HG03139 (cell line): Measurements from ENCODE around the gene GABRR2.
A peak's percentile ranks its signal among the peaks of the same experiment; 100 is the strongest.

Experiments used
- ATAC-seq: cut with Tn5 transposase; IDR thresholded peaks from one replicate; pipeline ENCODE4 v1.9.1; 2021; ENCODE audit not compliant: unreplicated experiment

The GABRR2 gene

GRCh38 chr6:89315249-89315885 is at the start of gene GABRR2:
Gene GABRR2 (minus strand): TSS chr6:89315299. CDS start chr6:89315165, 134 bp downstream.
- no peak for ATAC-seq

GRCh38 chr6:89364586-89364985 is 49.5 kb upstream of the GABRR2 start:
- ATAC-seq = no peak

DNA sequence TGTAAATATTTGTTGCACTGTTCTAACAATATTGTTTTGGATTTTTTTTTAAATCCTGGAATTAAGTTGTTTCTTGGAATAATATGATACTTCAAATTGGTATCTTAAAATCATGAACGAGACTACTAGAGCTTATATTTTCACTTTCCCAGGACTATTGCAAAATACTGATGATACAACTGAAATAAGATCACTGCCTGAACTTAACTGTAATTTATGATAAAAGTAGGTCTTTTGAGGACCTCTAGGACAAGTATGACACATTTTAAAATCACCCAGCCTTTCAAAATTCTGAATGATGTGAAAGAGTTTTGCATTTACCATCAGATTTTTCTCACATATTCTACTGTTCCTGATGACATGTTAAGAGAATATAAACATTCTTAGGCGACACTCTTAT is 46.1 kb upstream of the GABRR2 start:
- ATAC-seq = no peak

GRCh38 chr6:89360415-89360999 is 45.4 kb upstream of the GABRR2 start:
- ATAC-seq = peak; percentile 37

DNA sequence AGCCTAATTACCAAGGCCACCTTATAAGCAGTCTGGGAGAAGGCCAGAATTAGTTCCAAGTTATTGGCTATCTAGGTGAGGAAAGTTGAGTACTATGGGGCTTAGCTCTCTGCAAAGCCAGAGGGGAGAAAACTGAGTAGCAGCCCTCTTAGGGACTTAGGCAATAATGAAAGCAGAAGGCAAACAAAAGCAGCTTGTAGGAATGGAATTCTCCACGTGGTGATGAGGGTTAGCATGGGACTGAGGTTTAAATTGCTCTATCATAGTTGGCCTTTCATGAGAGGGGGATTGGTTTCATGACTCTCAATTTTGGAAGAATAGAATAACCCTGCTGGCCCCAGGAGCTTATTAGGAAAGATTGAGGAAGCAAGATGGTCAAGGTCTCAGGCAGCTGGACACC is 44.5 kb upstream of the GABRR2 start:
- ATAC-seq = no peak

DNA sequence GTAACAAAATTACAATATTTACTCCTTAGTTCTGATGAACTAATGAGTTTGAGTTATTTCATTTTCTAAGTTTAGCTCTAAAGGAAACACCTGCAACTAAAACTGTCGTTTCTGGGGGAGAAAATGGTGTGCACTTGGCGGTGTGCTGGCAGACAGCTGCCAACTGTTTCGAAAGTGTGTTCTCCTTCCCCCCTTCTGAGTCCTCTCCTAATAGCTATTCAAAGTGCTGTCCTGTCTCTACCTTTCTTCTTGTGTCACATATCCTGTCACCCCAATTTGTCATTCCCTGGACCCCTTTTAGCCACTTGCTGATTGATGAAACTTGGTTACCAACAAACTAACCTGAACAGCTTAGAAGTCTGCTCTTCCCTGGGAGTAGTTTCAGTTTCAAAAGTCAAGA is 42.3 kb upstream of the GABRR2 start:
- peak; percentile 43 for ATAC-seq

GRCh38 chr6:89356642-89357170 is 41.6 kb upstream of the GABRR2 start:
- no peak for ATAC-seq

DNA sequence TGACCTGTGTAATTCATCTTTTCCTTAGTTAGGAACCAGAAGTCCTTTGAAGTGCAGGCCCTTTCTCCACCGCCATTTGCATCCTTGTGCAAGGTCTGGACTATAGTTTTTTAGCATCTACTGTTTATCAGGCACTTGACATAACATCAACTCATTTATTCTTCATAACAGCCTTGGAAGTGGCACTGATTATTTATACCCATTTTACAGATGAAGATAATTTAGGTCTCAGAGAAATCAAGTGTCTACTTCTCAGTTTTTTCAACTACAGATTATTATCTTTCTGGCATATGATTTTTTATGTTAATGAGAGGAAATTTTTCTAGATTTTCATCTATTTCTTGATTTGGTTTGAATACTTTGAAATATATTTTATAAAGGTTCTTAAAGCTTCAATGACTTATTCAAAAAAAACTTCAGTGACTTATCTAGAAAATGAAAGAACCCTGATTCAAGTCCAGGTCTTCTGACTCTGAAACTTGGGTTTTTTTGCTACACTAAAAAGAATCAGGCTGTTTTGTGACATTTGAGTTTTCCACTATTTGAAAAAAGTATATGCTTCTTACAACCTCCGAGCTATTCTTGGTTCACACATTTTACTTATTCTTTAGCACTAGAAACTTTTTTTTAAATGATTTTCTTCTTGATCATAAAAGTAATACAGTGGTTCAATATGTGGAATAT is 40.6 kb upstream of the GABRR2 start:
- no peak for ATAC-seq

GRCh38 chr6:89353702-89354392 is 38.7 kb upstream of the GABRR2 start:
- ATAC-seq = no peak

DNA sequence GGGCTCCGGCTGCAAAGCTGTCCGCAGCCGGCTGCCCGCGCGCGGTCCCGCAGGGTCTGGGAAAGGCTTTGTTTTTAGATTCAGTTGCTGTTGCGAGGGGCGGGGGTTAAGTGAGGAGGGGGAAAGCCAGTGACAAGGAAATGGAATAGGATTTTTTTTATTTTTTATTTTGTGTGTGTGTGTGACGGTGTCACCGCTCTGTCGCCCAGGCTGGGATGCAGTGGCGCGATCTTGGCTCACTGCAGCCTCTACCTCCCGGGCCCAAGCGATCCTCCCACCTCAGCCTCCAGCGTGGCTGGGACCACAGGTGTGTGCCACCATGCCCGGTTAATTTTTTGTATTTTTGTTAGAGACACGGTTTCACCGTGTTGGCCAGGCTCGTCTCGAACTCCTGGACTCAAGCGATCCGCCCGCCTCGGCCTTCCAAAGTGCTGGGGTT is 38.0 kb upstream of the GABRR2 start:
- ATAC-seq = no peak

- ATAC-seq = peak; percentile 42
Observed at GRCh38 chr6:89352278-89353117, 37.4 kb upstream of the GABRR2 start, which contains the start of gene UBE2J1. Gene UBE2J1 (minus strand): TSS chr6:89352722. CDS start chr6:89352569, 153 bp downstream.

DNA sequence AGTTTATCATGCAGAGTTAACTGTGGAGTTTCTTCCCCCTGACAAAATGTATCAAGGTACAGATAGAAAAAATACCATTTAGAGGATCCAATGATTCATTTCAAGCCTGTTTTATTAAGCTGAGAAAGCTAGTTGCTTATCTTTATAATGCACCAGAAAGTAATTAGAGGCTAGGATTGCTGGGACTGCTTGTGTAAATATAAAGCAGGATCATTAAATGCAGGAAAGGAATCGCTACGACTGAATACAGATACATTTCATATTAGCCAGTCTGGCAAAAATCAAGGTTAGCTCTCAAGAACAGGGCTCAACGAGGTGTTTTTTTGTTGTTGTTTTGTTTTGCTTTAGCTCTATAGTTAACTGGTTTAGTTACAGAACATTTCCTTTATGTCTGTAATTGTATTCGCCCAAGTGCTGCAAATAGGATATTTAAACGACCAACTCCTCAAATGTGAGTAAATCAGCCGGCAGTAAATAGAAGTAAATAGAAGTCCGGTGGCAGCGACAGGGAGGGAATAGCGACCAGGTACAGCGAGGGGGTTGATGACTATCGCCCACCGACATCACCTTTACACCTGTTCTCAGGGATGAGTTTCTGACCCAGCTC is 36.7 kb upstream of the GABRR2 start:
- ATAC-seq = no peak

GRCh38 chr6:89350281-89350966 is 35.3 kb upstream of the GABRR2 start:
- ATAC-seq = peak; percentile 38

DNA sequence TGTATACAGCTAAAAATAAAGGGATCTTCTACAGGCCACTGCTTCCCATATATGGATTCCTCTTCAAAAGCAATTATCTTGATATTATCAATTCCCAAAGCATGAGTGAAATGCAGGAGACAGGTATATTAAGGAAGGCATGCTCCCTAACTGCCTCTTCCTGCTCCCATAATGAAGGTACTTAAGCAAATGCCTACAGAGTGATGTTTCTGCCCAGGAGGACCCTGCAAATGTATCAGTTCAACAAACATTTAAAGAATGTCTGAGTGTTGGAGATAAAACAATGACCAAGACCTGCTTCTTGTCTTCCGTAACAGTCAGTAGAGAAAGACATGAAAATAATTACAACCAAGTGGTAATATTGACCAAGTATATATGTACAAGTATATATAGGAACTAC is 33.3 kb upstream of the GABRR2 start:
- ATAC-seq = no peak

GRCh38 chr6:89347825-89348224 is 32.7 kb upstream of the GABRR2 start:
- ATAC-seq = no peak

DNA sequence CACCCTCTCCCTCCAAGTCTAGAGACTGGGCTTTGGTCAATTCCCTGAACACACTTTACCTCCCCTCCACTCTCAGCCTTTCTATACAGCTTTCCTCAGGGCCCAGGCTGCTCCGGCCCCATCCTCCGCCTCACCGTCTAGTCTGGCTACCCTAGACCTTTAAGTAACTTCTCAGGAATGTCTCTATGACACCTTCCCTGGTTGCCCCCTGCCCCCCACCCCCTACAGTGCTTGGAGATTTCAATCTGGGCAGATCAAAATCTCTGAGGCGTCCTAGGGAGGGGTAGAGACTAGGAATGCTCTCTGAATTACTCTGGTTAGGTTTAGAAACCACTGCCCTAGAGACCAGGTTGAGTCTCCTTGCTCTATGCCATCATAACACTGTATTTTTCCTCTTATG is 31.3 kb upstream of the GABRR2 start:
- ATAC-seq = no peak

GRCh38 chr6:89339565-89339964 is 24.5 kb upstream of the GABRR2 start:
- ATAC-seq = no peak

- no peak for ATAC-seq
Observed at GRCh38 chr6:89335164-89335563, 20.1 kb upstream of the GABRR2 start.

DNA sequence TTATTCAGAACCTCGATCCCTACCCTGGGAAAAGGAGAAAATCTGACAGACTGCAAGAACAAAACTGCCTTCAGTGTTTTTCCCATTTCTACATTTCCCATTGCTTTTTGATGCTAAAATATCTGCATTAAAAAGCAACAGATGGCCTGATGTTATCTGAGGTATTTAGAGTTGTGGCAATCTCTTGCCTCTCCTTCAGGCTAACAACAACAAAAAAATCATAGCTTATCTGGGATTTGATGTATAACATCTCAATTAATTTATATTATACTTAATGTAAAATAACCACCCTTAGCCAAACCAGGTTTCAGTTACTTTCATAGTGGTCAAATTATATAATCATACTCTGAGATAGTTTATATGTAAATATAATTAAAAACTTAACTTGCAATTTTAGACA is 15.8 kb upstream of the GABRR2 start:
- no peak for ATAC-seq

GRCh38 chr6:89328976-89329375 is 13.9 kb upstream of the GABRR2 start:
- no peak for ATAC-seq
